ENCODE results near the gene OR2G2.

OR2G2 gene

DNA sequence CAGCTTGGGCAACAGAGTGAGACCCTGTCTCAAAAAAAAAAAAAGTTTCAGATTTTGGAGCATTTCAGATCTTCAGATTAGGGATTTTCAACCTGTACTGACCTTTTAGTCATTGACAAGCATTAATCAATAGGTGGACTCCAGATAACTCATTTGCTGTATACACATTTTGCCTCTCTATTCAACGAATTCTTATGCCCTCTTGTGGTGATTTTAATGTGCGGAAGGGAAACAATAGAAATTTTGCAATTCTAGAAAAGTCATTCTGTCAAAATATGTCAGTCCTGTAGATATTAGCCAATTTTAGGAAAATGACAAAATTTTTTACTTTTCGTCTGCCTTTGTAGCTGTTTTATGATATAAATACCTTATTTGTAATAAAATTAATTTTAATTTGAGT lies 11.6 kb upstream of the OR2G2 start:
- no peak for DNase-seq (ENCODE audit: low spot score)
- H3K27ac ChIP-seq: no peak overlapping the region
- no peak overlapping the region for H3K4me3 ChIP-seq
- TF ChIP-seq, protein P1, sequence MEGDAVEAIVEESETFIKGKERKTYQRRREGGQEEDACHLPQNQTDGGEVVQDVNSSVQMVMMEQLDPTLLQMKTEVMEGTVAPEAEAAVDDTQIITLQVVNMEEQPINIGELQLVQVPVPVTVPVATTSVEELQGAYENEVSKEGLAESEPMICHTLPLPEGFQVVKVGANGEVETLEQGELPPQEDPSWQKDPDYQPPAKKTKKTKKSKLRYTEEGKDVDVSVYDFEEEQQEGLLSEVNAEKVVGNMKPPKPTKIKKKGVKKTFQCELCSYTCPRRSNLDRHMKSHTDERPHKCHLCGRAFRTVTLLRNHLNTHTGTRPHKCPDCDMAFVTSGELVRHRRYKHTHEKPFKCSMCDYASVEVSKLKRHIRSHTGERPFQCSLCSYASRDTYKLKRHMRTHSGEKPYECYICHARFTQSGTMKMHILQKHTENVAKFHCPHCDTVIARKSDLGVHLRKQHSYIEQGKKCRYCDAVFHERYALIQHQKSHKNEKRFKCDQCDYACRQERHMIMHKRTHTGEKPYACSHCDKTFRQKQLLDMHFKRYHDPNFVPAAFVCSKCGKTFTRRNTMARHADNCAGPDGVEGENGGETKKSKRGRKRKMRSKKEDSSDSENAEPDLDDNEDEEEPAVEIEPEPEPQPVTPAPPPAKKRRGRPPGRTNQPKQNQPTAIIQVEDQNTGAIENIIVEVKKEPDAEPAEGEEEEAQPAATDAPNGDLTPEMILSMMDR (IDR thresholded peaks at IDR 0.05): no peak

DNA sequence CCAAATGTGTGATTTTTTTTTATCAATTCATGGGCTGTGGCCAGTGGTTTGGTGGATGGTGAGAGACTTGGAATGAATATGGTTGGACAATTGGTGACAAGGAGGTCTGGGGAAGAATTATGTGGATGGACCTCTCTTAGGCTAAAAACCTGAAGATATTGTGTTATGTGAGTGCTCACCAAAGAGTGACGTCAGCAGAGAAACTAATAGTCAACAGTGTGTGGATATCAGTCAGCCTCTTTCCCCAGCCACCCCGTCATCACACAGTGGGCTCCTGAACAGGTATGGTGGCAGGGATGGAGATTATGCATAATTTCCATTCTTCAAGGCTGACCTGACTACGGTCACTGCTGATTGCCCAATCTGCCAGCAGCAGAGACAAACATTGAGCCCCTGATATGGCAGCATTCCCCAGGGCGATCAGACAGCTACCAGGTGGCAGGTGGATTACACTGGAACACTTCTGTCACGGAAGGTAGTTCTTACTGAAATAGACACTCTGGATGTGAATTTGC lies 9.2 kb upstream of the OR2G2 start:
- H3K27ac ChIP-seq: no peak overlapping the region
- TF ChIP-seq, protein P1 (IDR thresholded peaks at IDR 0.05): no peak

DNA sequence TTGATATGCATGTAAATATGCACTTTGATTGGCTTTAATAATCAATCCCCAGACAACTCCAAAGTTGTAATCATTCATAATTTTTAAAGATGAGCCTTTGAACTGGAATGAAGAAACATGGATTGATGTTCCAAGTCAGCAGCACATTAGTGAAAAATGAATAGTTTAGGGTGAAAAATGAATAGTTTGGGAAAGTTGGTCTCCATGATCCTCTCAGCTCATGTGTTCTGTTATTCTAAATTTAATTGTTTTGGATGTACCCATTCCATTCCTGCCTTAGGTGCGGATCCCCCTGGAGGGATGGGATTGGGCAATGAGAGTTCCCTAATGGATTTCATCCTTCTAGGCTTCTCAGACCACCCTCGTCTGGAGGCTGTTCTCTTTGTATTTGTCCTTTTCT lies 17.1 kb downstream of the OR2G2 start, which contains the start of gene OR2G3:
Gene OR2G3, plus strand, starts transcription at position 301 of the 400 bp plus-strand sequence. Its CDS starts 0 bp downstream, at position 301.
- TF ChIP-seq, protein P1 (IDR thresholded peaks at IDR 0.05): no peak

More for the DNA sequence above, 9.2 kb upstream of the OR2G2 start:
- DNase-seq (ENCODE audit: low spot score): no peak
- no peak overlapping the region for H3K4me3 ChIP-seq

DNA sequence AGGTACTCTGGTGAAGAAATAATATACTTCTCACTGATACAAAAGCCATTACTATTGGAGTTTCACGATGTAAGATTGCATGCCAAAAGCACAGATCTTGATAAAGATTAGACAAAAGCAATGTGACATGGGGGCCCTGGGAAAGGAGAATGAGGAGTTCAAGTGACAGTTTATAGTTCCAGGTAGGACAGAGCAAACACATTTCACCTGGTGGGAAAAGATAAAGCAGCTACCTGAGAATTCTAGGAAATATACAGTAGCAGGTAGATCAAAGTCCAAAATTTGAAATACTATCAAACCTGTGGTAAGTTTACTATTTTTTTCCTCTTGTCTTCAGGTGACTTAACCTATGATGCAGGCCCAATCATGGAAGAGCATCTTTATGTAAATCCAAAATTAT lies 25.2 kb downstream of the OR2G2 start:
- no peak overlapping the region for H3K27ac ChIP-seq
- no peak for DNase-seq (ENCODE audit: low spot score)
- no peak overlapping the region for H3K4me3 ChIP-seq
- TF ChIP-seq, protein P1 (IDR thresholded peaks at IDR 0.05): no peak

More for the DNA sequence above, 17.1 kb downstream of the OR2G2 start, which contains the start of gene OR2G3:
- DNase-seq (ENCODE audit: low spot score): no peak
- H3K4me3 ChIP-seq: no peak within 1 kb of the TSS
- H3K27ac ChIP-seq: no peak within 1 kb of the TSS

DNA sequence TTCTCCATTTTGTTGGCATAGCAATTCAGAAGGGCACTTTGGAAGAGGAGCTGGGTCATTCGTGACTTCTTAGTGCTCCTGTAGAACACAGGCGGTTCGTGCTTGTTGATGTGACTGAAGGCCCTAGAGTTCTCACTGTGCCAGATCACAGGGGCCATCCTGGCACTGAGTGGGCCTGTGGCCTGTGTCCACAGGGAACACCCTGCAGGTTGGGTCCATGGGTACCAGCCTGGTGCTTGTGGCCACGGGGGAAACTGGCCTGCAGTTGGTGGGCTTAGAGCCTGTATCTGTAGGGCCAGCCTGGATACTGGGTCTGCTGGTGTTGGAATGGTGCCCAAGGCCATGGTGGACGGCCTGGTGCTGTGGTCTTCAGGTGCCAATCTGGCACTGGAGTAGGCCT lies 26.5 kb downstream of the OR2G2 start:
- Histone ChIP-seq H3K27ac (no peak overlapping the region), H3K4me3 (no peak overlapping the region)
- DNase-seq (ENCODE audit: low spot score): no peak
- TF ChIP-seq, protein P1 (IDR thresholded peaks at IDR 0.05): no peak

DNA sequence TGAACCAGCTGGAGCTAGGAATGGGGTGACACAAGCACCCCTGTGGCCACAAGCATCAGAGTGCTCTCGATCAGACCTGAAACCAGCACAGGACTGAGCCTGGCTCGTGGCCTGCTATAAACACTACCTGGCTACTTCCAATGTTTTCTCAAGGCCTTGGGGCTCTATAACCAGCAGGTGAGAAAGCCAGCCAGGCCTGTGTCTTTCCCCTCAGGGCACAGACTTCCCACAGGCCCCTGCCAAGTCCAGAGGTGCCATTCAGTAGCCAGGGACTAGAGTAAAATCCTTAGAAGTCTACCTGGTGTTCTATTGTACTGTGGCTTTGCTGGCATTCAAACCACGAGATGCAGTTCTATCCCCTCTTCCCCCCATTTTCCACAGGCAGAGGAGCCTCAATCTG lies 39.8 kb downstream of the OR2G2 start:
- no peak overlapping the region for H3K4me3 ChIP-seq
- TF ChIP-seq, protein P1 (IDR thresholded peaks at IDR 0.05): no peak
- H3K27ac ChIP-seq: no peak overlapping the region
- no peak for DNase-seq (ENCODE audit: low spot score)

DNA sequence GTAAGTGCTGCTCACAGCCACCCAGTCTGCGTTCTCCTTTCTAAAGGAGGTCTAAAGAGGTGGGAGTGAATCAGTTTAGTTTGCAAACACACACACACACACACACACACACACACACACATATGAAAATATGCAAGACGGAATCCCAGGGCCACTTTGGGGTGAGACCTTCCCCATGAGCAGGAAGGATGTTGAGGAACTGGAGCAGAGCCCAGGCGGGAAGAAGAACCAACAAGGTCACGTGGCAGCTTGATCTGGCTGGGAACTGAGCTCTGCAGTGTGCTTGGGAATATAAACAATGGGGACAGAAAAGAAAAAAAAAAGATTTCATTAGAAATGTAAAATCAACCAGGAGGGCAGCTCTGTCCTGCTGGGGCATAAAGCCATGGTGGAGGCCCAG lies 49.9 kb downstream of the OR2G2 start:
- TF ChIP-seq, protein P1 (IDR thresholded peaks at IDR 0.05): no peak
- Histone ChIP-seq H3K4me3 (no peak overlapping the region), H3K27ac (no peak overlapping the region)
- no peak for DNase-seq (ENCODE audit: low spot score)

Data from coronary artery (tissue), 2 donors.